GM23248 (cell line): ENCODE data around the gene MEF2A.

ENCODE experiments used
- EZH2 ChIP-seq: fragments of 200-600 bp; sonication (generic); IDR thresholded peaks from 2 replicates; pipeline ENCODE4 v1.6.1; 2018; ENCODE audit warnings: antibody characterized with exemption, mild to moderate bottlenecking; ENCODE audit not compliant: insufficient read depth, poor library complexity, severe bottlenecking
- EZH2phosphoT487 ChIP-seq: fragments of 200-600 bp; sonication (generic); IDR thresholded peaks from 2 replicates; pipeline ENCODE4 v1.6.1; 2018; ENCODE audit warnings: antibody characterized with exemption, moderate library complexity, mild to moderate bottlenecking, low read depth; ENCODE audit not compliant: insufficient read depth

DNA sequence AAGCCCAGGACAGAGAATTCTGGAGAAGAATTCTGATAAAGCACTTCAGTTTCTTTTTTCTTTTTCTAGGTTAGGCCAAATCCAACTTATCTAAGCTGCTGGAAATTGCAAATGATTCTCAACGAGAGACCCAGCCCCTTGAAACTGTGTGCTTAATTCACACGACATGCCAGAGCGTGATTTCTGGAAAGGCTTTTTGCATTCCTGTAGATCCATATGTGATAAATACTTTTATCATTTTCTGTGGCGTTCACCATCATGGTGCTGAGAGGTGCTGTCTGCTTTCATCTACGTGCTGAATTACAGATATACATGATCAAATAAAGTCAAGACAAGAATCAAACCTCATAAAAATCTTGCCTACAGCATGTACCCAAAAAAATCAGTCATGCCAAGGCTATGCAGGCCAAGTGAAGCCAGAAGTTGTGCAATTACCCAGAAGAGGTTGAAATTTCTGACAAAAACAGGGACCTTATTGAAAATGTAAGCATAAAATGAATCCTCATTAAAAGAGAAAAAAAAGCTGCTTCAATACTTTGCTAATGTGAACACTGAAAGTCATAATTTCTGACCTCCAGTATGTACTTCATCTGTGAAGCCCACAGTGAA is 10.8 kb upstream of the MEF2A start:
- TF ChIP-seq EZH2 (no peak), EZH2phosphoT487 (no peak)
